ENCODE data around the gene SMARCA4.

The SMARCA4 gene

GRCh38 chr19:10918359-10918758, 42.5 kb upstream of the SMARCA4 start:
- H3K36me3 ChIP-seq (ENCODE audit: insufficient read depth, insufficient read length, low read length) = peaks cover 86% of the 10 kb centered on the region

DNA sequence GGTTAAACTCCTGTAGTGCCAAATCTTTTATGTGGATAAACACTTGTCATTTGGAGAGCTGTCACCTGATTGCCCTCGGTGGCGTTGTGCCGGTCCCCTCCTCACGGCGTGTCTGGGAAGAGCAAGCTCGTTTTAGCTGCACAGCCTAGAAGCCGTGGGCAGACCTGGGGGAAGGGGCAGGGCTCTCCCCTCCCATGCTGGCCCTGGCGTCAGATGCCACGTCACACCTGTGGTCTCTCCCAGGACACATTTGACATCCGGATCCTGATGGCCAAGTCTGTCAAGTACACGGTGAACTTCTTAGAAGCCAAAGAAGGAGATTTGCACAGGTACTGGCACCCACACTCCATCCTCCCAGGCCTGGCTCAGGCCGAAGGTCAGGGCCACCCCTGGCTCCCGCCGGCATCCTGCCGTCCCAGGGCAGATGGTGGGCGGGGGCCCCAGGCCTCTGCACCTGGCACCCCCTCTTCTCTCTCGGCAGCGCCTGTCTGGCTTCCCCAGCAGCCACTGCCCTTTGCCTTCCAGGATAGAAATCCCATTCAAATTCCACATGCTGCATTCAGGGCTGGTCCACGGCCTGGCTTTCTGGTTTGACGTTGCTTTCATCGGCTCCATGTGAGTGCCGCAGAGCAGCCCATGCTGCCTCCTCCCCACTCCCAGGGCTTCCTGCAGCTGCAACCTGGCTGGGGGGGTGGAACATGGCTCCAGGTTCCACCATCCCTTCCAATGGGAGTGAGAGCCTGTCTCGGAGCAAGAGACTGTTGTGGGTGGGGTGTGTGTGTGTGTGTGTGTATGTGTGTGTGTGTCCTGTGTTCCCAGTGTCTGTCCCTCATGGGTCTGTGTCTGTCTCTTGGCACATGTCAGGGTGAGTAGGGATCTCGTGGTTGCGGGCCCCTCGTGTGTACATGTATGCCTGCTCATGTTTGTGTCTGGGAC, 41.2 kb upstream of the SMARCA4 start:
- Histone ChIP-seq H3K9ac (ENCODE audit: insufficient read length, low read depth) (peak overlapping the region; percentile 56), H3K36me3 (ENCODE audit: insufficient read depth, insufficient read length, low read length) (peaks cover 88% of the 10 kb centered on the region), H3K9me3 (ENCODE audit: insufficient read depth, low read length) (no peaks in the 10 kb centered on the region), H3K27me3 (ENCODE audit: insufficient read depth, insufficient read length) (no peaks in the 10 kb centered on the region), H3K4me3 (ENCODE audit: insufficient read length, low read depth) (no peak overlapping the region), H3K4me1 (ENCODE audit: insufficient read depth, insufficient read length) (peaks cover 10% of the 10 kb centered on the region)
- no peak for TF ChIP-seq YY1 (IDR thresholded peaks at IDR 0.05; ENCODE audit: insufficient read depth, insufficient read length)
- no peak for TF ChIP-seq ZNF274 (IDR thresholded peaks at IDR 0.05; ENCODE audit: low read depth, low read length)
- no peak for TF ChIP-seq SUZ12 (IDR thresholded peaks at IDR 0.05; ENCODE audit: extremely low read depth, insufficient read depth, insufficient read length)
- DNase-seq (ENCODE audit: low read depth, low spot score) = no peak

More at GRCh38 chr19:10918359-10918758, 42.5 kb upstream of the SMARCA4 start:
- Histone ChIP-seq H3K4me3 (ENCODE audit: insufficient read length, low read depth) (no peak overlapping the region), H3K9me3 (ENCODE audit: insufficient read depth, low read length) (no peaks in the 10 kb centered on the region), H3K9ac (ENCODE audit: insufficient read length, low read depth) (no peak overlapping the region), H3K27me3 (ENCODE audit: insufficient read depth, insufficient read length) (no peaks in the 10 kb centered on the region), H3K4me1 (ENCODE audit: insufficient read depth, insufficient read length) (peaks cover 10% of the 10 kb centered on the region)
- TF ChIP-seq YY1 (IDR thresholded peaks at IDR 0.05; ENCODE audit: insufficient read depth, insufficient read length) (no peak), ZNF274 (IDR thresholded peaks at IDR 0.05; ENCODE audit: low read depth, low read length) (no peak), SUZ12 (IDR thresholded peaks at IDR 0.05; ENCODE audit: extremely low read depth, insufficient read depth, insufficient read length) (no peak)
- no peak for DNase-seq (ENCODE audit: low read depth, low spot score)

GRCh38 chr19:10920288-10920655, 40.6 kb upstream of the SMARCA4 start:
- H3K9ac ChIP-seq (ENCODE audit: insufficient read length, low read depth) = no peak overlapping the region
- no peaks in the 10 kb centered on the region for H3K9me3 ChIP-seq (ENCODE audit: insufficient read depth, low read length)
- no peaks in the 10 kb centered on the region for H3K27me3 ChIP-seq (ENCODE audit: insufficient read depth, insufficient read length)
- H3K4me3 ChIP-seq (ENCODE audit: insufficient read length, low read depth) = no peak overlapping the region
- TF ChIP-seq SUZ12 (IDR thresholded peaks at IDR 0.05; ENCODE audit: extremely low read depth, insufficient read depth, insufficient read length) = no peak
- no peak for TF ChIP-seq YY1 (IDR thresholded peaks at IDR 0.05; ENCODE audit: insufficient read depth, insufficient read length)
- no peak for TF ChIP-seq ZNF274 (IDR thresholded peaks at IDR 0.05; ENCODE audit: low read depth, low read length)
- peaks cover 87% of the 10 kb centered on the region for H3K36me3 ChIP-seq (ENCODE audit: insufficient read depth, insufficient read length, low read length)
- DNase-seq (ENCODE audit: low read depth, low spot score) = no peak
- H3K4me1 ChIP-seq (ENCODE audit: insufficient read depth, insufficient read length) = peaks cover 5% of the 10 kb centered on the region

DNA sequence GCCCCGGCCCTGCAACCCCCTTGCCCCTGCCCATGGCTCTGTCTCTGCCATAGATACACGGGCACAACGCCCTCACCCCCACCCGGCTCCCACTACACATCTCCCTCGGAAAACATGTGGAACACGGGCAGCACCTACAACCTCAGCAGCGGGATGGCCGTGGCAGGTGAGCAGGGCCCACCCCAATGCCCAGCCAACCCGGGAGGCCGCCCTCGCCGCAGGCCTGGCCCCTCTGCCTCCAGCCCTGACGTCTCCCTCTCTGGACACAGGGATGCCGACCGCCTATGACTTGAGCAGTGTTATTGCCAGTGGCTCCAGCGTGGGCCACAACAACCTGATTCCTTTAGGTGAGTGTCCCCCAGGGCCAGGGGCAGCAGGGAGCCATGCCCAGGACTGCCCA, 40.0 kb upstream of the SMARCA4 start:
- Histone ChIP-seq H3K27me3 (ENCODE audit: insufficient read depth, insufficient read length) (no peaks in the 10 kb centered on the region), H3K9me3 (ENCODE audit: insufficient read depth, low read length) (no peaks in the 10 kb centered on the region), H3K4me1 (ENCODE audit: insufficient read depth, insufficient read length) (peaks cover 5% of the 10 kb centered on the region), H3K9ac (ENCODE audit: insufficient read length, low read depth) (no peak overlapping the region), H3K4me3 (ENCODE audit: insufficient read length, low read depth) (no peak overlapping the region), H3K36me3 (ENCODE audit: insufficient read depth, insufficient read length, low read length) (peaks cover 86% of the 10 kb centered on the region)
- TF ChIP-seq SUZ12 (IDR thresholded peaks at IDR 0.05; ENCODE audit: extremely low read depth, insufficient read depth, insufficient read length) (no peak), ZNF274 (IDR thresholded peaks at IDR 0.05; ENCODE audit: low read depth, low read length) (no peak), YY1 (IDR thresholded peaks at IDR 0.05; ENCODE audit: insufficient read depth, insufficient read length) (no peak)
- no peak for DNase-seq (ENCODE audit: low read depth, low spot score)

DNA sequence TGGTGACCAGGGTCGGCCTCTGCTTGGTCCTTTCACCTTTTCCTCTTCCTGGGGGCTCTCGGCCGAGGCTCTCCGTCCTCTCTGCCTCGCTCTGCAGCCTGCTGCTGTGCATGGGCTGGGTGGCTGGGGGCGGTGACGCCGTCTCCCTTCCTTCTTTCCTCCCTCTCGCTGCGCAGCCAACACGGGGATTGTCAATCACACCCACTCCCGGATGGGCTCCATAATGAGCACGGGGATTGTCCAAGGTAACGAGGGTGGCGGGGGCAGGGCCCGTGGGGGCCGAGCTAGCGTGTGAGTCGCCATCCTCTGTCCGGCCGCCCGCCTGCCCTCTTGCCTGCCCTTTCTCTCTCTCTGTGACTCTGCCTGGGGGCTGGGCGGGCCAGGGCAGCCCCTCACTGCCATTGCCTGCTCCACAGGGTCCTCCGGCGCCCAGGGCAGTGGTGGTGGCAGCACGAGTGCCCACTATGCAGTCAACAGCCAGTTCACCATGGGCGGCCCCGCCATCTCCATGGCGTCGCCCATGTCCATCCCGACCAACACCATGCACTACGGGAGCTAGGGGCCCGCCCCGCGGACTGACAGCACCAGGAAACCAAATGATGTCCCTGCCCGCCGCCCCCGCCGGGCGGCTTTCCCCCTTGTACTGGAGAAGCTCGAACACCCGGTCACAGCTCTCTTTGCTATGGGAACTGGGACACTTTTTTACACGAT, 39.5 kb upstream of the SMARCA4 start:
- H3K27me3 ChIP-seq (ENCODE audit: insufficient read depth, insufficient read length) = no peaks in the 10 kb centered on the region
- H3K4me1 ChIP-seq (ENCODE audit: insufficient read depth, insufficient read length) = peaks cover 4% of the 10 kb centered on the region
- no peak for TF ChIP-seq ZNF274 (IDR thresholded peaks at IDR 0.05; ENCODE audit: low read depth, low read length)
- no peak for TF ChIP-seq YY1 (IDR thresholded peaks at IDR 0.05; ENCODE audit: insufficient read depth, insufficient read length)
- TF ChIP-seq SUZ12 (IDR thresholded peaks at IDR 0.05; ENCODE audit: extremely low read depth, insufficient read depth, insufficient read length) = no peak
- no peaks in the 10 kb centered on the region for H3K9me3 ChIP-seq (ENCODE audit: insufficient read depth, low read length)
- no peak overlapping the region for H3K4me3 ChIP-seq (ENCODE audit: insufficient read length, low read depth)
- DNase-seq (ENCODE audit: low read depth, low spot score) = no peak
- peaks cover 81% of the 10 kb centered on the region for H3K36me3 ChIP-seq (ENCODE audit: insufficient read depth, insufficient read length, low read length)
- H3K9ac ChIP-seq (ENCODE audit: insufficient read length, low read depth) = no peak overlapping the region

DNA sequence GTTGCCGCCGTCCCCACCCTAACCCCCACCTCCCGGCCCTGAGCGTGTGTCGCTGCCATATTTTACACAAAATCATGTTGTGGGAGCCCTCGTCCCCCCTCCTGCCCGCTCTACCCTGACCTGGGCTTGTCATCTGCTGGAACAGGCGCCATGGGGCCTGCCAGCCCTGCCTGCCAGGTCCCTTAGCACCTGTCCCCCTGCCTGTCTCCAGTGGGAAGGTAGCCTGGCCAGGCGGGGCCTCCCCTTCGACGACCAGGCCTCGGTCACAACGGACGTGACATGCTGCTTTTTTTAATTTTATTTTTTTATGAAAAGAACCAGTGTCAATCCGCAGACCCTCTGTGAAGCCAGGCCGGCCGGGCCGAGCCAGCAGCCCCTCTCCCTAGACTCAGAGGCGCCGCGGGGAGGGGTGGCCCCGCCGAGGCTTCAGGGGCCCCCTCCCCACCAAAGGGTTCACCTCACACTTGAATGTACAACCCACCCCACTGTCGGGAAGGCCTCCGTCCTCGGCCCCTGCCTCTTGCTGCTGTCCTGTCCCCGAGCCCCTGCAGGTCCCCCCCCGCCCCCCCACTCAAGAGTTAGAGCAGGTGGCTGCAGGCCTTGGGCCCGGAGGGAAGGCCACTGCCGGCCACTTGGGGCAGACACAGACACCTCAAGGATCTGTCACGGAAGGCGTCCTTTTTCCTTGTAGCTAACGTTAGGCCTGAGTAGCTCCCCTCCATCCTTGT, 38.8 kb upstream of the SMARCA4 start:
- TF ChIP-seq YY1 (IDR thresholded peaks at IDR 0.05; ENCODE audit: insufficient read depth, insufficient read length) = no peak
- no peak for TF ChIP-seq ZNF274 (IDR thresholded peaks at IDR 0.05; ENCODE audit: low read depth, low read length)
- TF ChIP-seq SUZ12 (IDR thresholded peaks at IDR 0.05; ENCODE audit: extremely low read depth, insufficient read depth, insufficient read length) = no peak
- no peak for DNase-seq (ENCODE audit: low read depth, low spot score)
- Histone ChIP-seq H3K27me3 (ENCODE audit: insufficient read depth, insufficient read length) (no peaks in the 10 kb centered on the region), H3K36me3 (ENCODE audit: insufficient read depth, insufficient read length, low read length) (peaks cover 79% of the 10 kb centered on the region), H3K4me3 (ENCODE audit: insufficient read length, low read depth) (no peak overlapping the region), H3K9ac (ENCODE audit: insufficient read length, low read depth) (no peak overlapping the region), H3K4me1 (ENCODE audit: insufficient read depth, insufficient read length) (peaks cover 4% of the 10 kb centered on the region), H3K9me3 (ENCODE audit: insufficient read depth, low read length) (no peaks in the 10 kb centered on the region)

Data from NT2/D1 (cell line).